H1 (cell line): ENCODE results near the gene LTBP1. TPM values are rescaled to one million over a fixed set of nuclear protein-coding genes. Genes with fewer than 3 reads are reported as not detected.

ENCODE experiments used
- CTCF ChIA-PET: fragments of 300-600 bp; sonication (Branson Sonifier 250); formaldehyde crosslinking; loops from one replicate; lab custom pipeline; 2021; ENCODE audit not compliant: partially characterized antibody; lab: Charles Lee
- POLR2A ChIA-PET: fragments of 300-600 bp; sonication (Branson Sonifier 250); formaldehyde crosslinking; loops from one replicate; lab custom pipeline; 2021; ENCODE audit warnings: inconsistent platforms; ENCODE audit not compliant: partially characterized antibody; lab: Charles Lee
- DNase-seq, 2 experiments: peaks; one replicate each; pipeline versions ENCODE4 v3.0.0 to v3.0.0-alpha.2; 2010 to 2022; ENCODE audit warnings: low spot score in 2 of 2, low read depth in 1 of 2, mixed read lengths in 1 of 2
- FAIRE-seq: peaks from 2 replicates; lab custom pipeline; 2011; peaks lifted over from hg19 to GRCh38; lab: Jason Lieb, UNC
- H2AFZ ChIP-seq: 2 replicates; pipeline ENCODE4 v1.8.1; 2012; ENCODE audit warnings: low read length, inconsistent platforms
- H2AK5ac ChIP-seq: 2 replicates; pipeline ENCODE4 v1.6.1; 2013; ENCODE audit warnings: low read depth, low read length
- H2BK120ac ChIP-seq: replicated peaks from 2 replicates; pipeline ENCODE3; 2013; ENCODE audit warnings: low read depth, low read length, inconsistent platforms
- H2BK12ac ChIP-seq: 2 replicates; pipeline ENCODE4 v1.6.1; 2013; ENCODE audit warnings: low read depth, low read length
- H2BK15ac ChIP-seq: 2 replicates; pipeline ENCODE4 v1.6.1; 2013; ENCODE audit warnings: low read length
- H2BK20ac ChIP-seq: 2 replicates; pipeline ENCODE4 v1.6.1; 2013; ENCODE audit warnings: low read length
- H2BK5ac ChIP-seq: 2 replicates; pipeline ENCODE4 v1.6.1; 2013; ENCODE audit warnings: low read depth, low read length
- H3K14ac ChIP-seq: 2 replicates; pipeline ENCODE4 v1.6.1; 2013; ENCODE audit warnings: inconsistent platforms; ENCODE audit not compliant: insufficient read length
- H3K18ac ChIP-seq: 2 replicates; pipeline ENCODE4 v1.6.1; 2013; ENCODE audit warnings: low read length; ENCODE audit errors: extremely low read depth
- H3K23ac ChIP-seq: 2 replicates; pipeline ENCODE4 v1.6.1; 2013; ENCODE audit warnings: inconsistent platforms; ENCODE audit not compliant: insufficient read length
- H3K23me2 ChIP-seq: 2 replicates; pipeline ENCODE4 v1.6.1; 2013; ENCODE audit warnings: low read depth, low read length
- H3K27ac ChIP-seq: 2 replicates; pipeline ENCODE4 v1.6.1; 2011; ENCODE audit warnings: low read depth, low read length, inconsistent platforms
- H3K27me3 ChIP-seq, 4 experiments: replicated peaks in 1 of 4; 1 replicate in 1 of 4; 2 replicates in 3 of 4; pipeline versions ENCODE4 v1.6.1 to v1.8.1; 2011 to 2013; ENCODE audit warnings: low read length in 3 of 4, mild to moderate bottlenecking in 3 of 4, inconsistent platforms in 2 of 4, mixed read lengths in 2 of 4, moderate library complexity in 1 of 4; ENCODE audit not compliant: control insufficient read depth in 3 of 4, insufficient read depth in 3 of 4; ENCODE audit errors: extremely low read depth in 1 of 4
- H3K36me3 ChIP-seq, 4 experiments: 2 replicates each; pipeline versions ENCODE4 v1.6.1 to v1.8.1; 2011 to 2013; ENCODE audit warnings: mild to moderate bottlenecking in 4 of 4, low read length in 3 of 4, moderate library complexity in 2 of 4, control low read depth in 1 of 4, inconsistent platforms in 1 of 4; ENCODE audit not compliant: insufficient read depth in 4 of 4, control insufficient read depth in 2 of 4
- H3K4ac ChIP-seq: replicated peaks from 2 replicates; pipeline ENCODE3; 2013; ENCODE audit warnings: low read length, low read depth, mixed read lengths, inconsistent platforms; ENCODE audit not compliant: insufficient read length
- H3K4me1 ChIP-seq, 4 experiments: replicated peaks in 1 of 4; 1 replicate in 1 of 4; 2 replicates in 3 of 4; pipeline versions ENCODE4 v1.6.1 to v1.8.1; 2011 to 2013; ENCODE audit warnings: low read length in 3 of 4, inconsistent platforms in 2 of 4, mixed read lengths in 1 of 4; ENCODE audit not compliant: insufficient read depth in 4 of 4, control insufficient read depth in 3 of 4
- H3K4me2 ChIP-seq, 2 experiments: 2 replicates each; pipeline versions ENCODE4 v1.6.1 to v1.8.1; 2011 to 2013; ENCODE audit warnings: low read depth in 2 of 2, low read length in 2 of 2, control low read depth in 1 of 2, inconsistent platforms in 1 of 2, mild to moderate bottlenecking in 1 of 2; ENCODE audit not compliant: insufficient read depth in 1 of 2
- H3K4me3 ChIP-seq, 4 experiments: fragments of 200-600, 300-600 bp in 1 of 4; sonication (generic), shearing (Covaris generic), sonication (Bioruptor Twin) in 1 of 4; 2 replicates each; pipeline versions ENCODE4 v1.5.1 to v1.8.1; 2011 to 2016; ENCODE audit warnings: low read length in 4 of 4, low read depth in 3 of 4, control low read depth in 2 of 4, inconsistent platforms in 2 of 4, mild to moderate bottlenecking in 2 of 4, mixed read lengths in 1 of 4, moderate library complexity in 1 of 4; ENCODE audit not compliant: insufficient read depth in 2 of 4; ENCODE audit errors: extremely low read depth in 1 of 4
- H3K56ac ChIP-seq: replicated peaks from 2 replicates; pipeline ENCODE3; 2013; ENCODE audit warnings: low read depth, mild to moderate bottlenecking, mixed read lengths, low read length, inconsistent platforms; ENCODE audit not compliant: insufficient read length
- H3K79me1 ChIP-seq: 2 replicates; pipeline ENCODE4 v1.6.1; 2013; ENCODE audit warnings: low read depth, low read length, control low read depth
- H3K79me2 ChIP-seq, 2 experiments: 2 replicates each; pipeline versions ENCODE4 v1.6.1 to v1.8.1; 2012 to 2013; ENCODE audit warnings: low read length in 2 of 2, mild to moderate bottlenecking in 2 of 2, inconsistent platforms in 1 of 2; ENCODE audit not compliant: insufficient read depth in 2 of 2, control insufficient read depth in 1 of 2
- H3K9ac ChIP-seq, 4 experiments: replicated peaks in 1 of 4; 1 replicate in 1 of 4; 2 replicates in 3 of 4; pipeline versions ENCODE4 v1.6.1 to v1.8.1; 2011 to 2013; ENCODE audit warnings: low read depth in 3 of 4, low read length in 3 of 4, control low read depth in 2 of 4, mild to moderate bottlenecking in 2 of 4, moderate library complexity in 2 of 4, inconsistent platforms in 1 of 4; ENCODE audit errors: extremely low read depth in 1 of 4
- H3K9me3 ChIP-seq, 2 experiments: 2 replicates each; pipeline versions ENCODE4 v1.6.1 to v1.8.1; 2012 to 2013; ENCODE audit warnings: mild to moderate bottlenecking in 2 of 2, moderate library complexity in 2 of 2, control low read depth in 1 of 2, inconsistent platforms in 1 of 2, low read depth in 1 of 2, low read length in 1 of 2, mixed read lengths in 1 of 2; ENCODE audit not compliant: insufficient read depth in 2 of 2
- H4K20me1 ChIP-seq, 2 experiments: replicated peaks in 1 of 2; 2 replicates each; pipeline versions ENCODE3 to v1.8.1; 2011 to 2013; ENCODE audit warnings: inconsistent platforms in 2 of 2, low read length in 2 of 2, mild to moderate bottlenecking in 1 of 2; ENCODE audit not compliant: insufficient read depth in 2 of 2, control insufficient read depth in 1 of 2
- H4K5ac ChIP-seq: 2 replicates; pipeline ENCODE4 v1.6.1; 2013; ENCODE audit warnings: low read length, low read depth, mixed read lengths, inconsistent platforms; ENCODE audit not compliant: insufficient read length
- H4K8ac ChIP-seq: 2 replicates; pipeline ENCODE4 v1.8.0; 2013; ENCODE audit warnings: mild to moderate bottlenecking, moderate library complexity, low read length, inconsistent platforms; ENCODE audit not compliant: insufficient read depth; ENCODE audit errors: extremely low read depth
- H4K91ac ChIP-seq: replicated peaks from 2 replicates; pipeline ENCODE3; 2013; ENCODE audit warnings: low read length, mixed read lengths, inconsistent platforms; ENCODE audit not compliant: insufficient read length
- CBX5 ChIP-seq: fragments of 300-800, 300-1000 bp; sonication (generic); IDR thresholded peaks from 2 replicates; pipeline ENCODE4 v1.7.1; 2016; ENCODE audit warnings: antibody characterized with exemption, low read length, low read depth
- CBX8 ChIP-seq: fragments of 300-800, 300-1000 bp; sonication (generic); IDR thresholded peaks from 2 replicates; pipeline ENCODE4 v1.7.1; 2016; ENCODE audit warnings: low read depth, low read length, borderline replicate concordance
- CEBPB ChIP-seq: IDR thresholded peaks from 2 replicates; pipeline ENCODE4 v1.6.1; 2012; ENCODE audit warnings: low read depth, low read length
- JUND ChIP-seq: IDR thresholded peaks from 2 replicates; pipeline ENCODE4 v1.6.1; 2011; ENCODE audit warnings: mild to moderate bottlenecking, improper control_type of control experiment, low read length
- KDM5A ChIP-seq: fragments of 200-600 bp; IDR thresholded peaks from 2 replicates; pipeline ENCODE4 v1.7.1; 2012; ENCODE audit warnings: mild to moderate bottlenecking, low read length, inconsistent platforms, mixed read lengths
- RAD21 ChIP-seq, 2 experiments: IDR thresholded peaks in 1 of 2; conservative IDR thresholded peaks in 1 of 2; 2 replicates each; pipeline ENCODE4 v1.6.1; 2011; ENCODE audit warnings: low read depth in 2 of 2, low read length in 2 of 2, improper control_type of control experiment in 1 of 2, inconsistent platforms in 1 of 2, mild to moderate bottlenecking in 1 of 2, moderate library complexity in 1 of 2
- RFX5 ChIP-seq: IDR thresholded peaks from 2 replicates; pipeline ENCODE4 v1.6.1; 2011; ENCODE audit warnings: low read depth, low read length, improper control_type of control experiment, borderline replicate concordance
- SAP30 ChIP-seq: fragments of 300-600 bp; sonication (generic); IDR thresholded peaks from 2 replicates; pipeline ENCODE4 v1.7.1; 2012; ENCODE audit warnings: low read length, moderate library complexity, mild to moderate bottlenecking, inconsistent platforms; ENCODE audit not compliant: insufficient read depth, insufficient replicate concordance
- SRF ChIP-seq: IDR thresholded peaks from 2 replicates; pipeline ENCODE4 v1.6.1; 2011; ENCODE audit warnings: mild to moderate bottlenecking, low read depth, low read length, moderate library complexity
- YY1 ChIP-seq: IDR thresholded peaks from 2 replicates; pipeline ENCODE4 v1.6.1; 2011; ENCODE audit warnings: low read depth, mild to moderate bottlenecking, low read length
- WGBS, 2 experiments: shearing (Covaris generic) in 1 of 2; methylation state at CpG; one replicate each; pipeline versions ENCODE4 v1.1.6 to v1.1.7; 2013 to 2015; ENCODE audit warnings: low lambda C conversion rate in 2 of 2, mixed read lengths in 2 of 2, inconsistent platforms in 1 of 2, low coverage in 1 of 2, missing lambda C conversion rate in 1 of 2; ENCODE audit not compliant: insufficient replicate concordance in 2 of 2, insufficient coverage in 1 of 2, insufficient read length in 1 of 2; ENCODE audit errors: extremely low coverage in 1 of 2, missing lambda C conversion rate in 1 of 2; 5-methylcytosine and 5-hydroxymethylcytosine counted together
- polyA plus RNA-seq, 7 experiments: library from polyadenylated mRNA; depleted of rRNA in 3 of 7; stranded (reverse) in 5 of 7; unstranded in 2 of 7; fragments of >200 nt in 5 of 7; fragments of 200-250 nt in 2 of 7; gene quantifications; 1 replicate in 5 of 7; 2 replicates in 1 of 7; 4 replicates in 1 of 7; pipeline versions ENCODE4 v1.2.1 to v1.2.3, GENCODE V29; 2011 to 2013; ENCODE audit warnings: missing spikeins in 2 of 7, mixed read lengths in 2 of 7
- total RNA-seq: library from RNA; stranded (reverse); fragmentation: NEBNext Ultra II Directional; extraction: Animal tissue kit (Norgen Biotek cat#: 25700); gene quantifications from 2 replicates; pipeline ENCODE4 v1.2.1, GENCODE V29; 2021
- TF ChIP-seq, protein P1 (sequence below): IDR thresholded peaks from 2 replicates; pipeline ENCODE4 v1.6.1; 2011; ENCODE audit warnings: low read length, improper control_type of control experiment
- TF ChIP-seq, protein P2 (sequence below): IDR thresholded peaks from 2 replicates; pipeline ENCODE4 v1.6.1; 2011; ENCODE audit warnings: low read depth, mild to moderate bottlenecking, low read length; ENCODE audit not compliant: insufficient read depth

LTBP1 gene
- total and polyA plus RNA-seq, 2 of the 8 experiments (the other 6 are each of a cell fraction or from before 2014, with no cell fraction given), result 15.4 to 24.7 TPM

- H3K79me2 ChIP-seq, result no peaks in the 10 kb centered on the region
- 86% methylated on average over 5 of the region's 5 CpGs; no CpG with 5 or more reads in 1 of the 2 experiments for WGBS, 2 experiments
- H2BK20ac ChIP-seq, result no peak overlapping the region
- no peak overlapping the region for H2BK120ac ChIP-seq
- H3K14ac ChIP-seq, result no peak overlapping the region
- POLR2A ChIA-PET, result no interaction called here
- no peak overlapping the region for H4K91ac ChIP-seq
- H2BK12ac ChIP-seq, result no peak overlapping the region
- H2AK5ac ChIP-seq, result no peak overlapping the region
- H3K36me3 ChIP-seq, result no peaks in the 10 kb centered on the region
- no peaks in the 10 kb centered on the region for H4K20me1 ChIP-seq
- no peak overlapping the region for H3K27ac ChIP-seq
- no peak overlapping the region for H2BK15ac ChIP-seq
- H3K79me1 ChIP-seq, result no peaks in the 10 kb centered on the region
- H3K27me3 ChIP-seq, result no peaks in the 10 kb centered on the region
- no peaks in the 10 kb centered on the region for H3K4me1 ChIP-seq
- H2BK5ac ChIP-seq, result no peak overlapping the region
- H3K4me3 ChIP-seq, result no peak overlapping the region
- no peak overlapping the region for H3K9ac ChIP-seq
- H4K5ac ChIP-seq, result no peak overlapping the region
- CTCF ChIA-PET, result interaction anchor here (0.6 kb wide), 1 partner anchor 278 kb away, joined by 4 read pairs; no protein-coding TSS in a partner anchor
- FAIRE-seq (no peak), DNase-seq (no peak)
- no peak overlapping the region for H3K56ac ChIP-seq
- H3K18ac ChIP-seq, result no peak overlapping the region
- H3K23me2 ChIP-seq, result no peaks in the 10 kb centered on the region
- no peak overlapping the region for H4K8ac ChIP-seq
- H2AFZ ChIP-seq, result no peak overlapping the region
- H3K4ac ChIP-seq, result no peak overlapping the region
- no peak overlapping the region for H3K23ac ChIP-seq
- no peaks in the 10 kb centered on the region for H3K9me3 ChIP-seq
- H3K4me2 ChIP-seq, result no peak overlapping the region
- TF ChIP-seq, protein P1, sequence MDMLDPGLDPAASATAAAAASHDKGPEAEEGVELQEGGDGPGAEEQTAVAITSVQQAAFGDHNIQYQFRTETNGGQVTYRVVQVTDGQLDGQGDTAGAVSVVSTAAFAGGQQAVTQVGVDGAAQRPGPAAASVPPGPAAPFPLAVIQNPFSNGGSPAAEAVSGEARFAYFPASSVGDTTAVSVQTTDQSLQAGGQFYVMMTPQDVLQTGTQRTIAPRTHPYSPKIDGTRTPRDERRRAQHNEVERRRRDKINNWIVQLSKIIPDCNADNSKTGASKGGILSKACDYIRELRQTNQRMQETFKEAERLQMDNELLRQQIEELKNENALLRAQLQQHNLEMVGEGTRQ, result no peak
- TF ChIP-seq, protein P2, sequence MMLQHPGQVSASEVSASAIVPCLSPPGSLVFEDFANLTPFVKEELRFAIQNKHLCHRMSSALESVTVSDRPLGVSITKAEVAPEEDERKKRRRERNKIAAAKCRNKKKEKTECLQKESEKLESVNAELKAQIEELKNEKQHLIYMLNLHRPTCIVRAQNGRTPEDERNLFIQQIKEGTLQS, result no peak
- TF ChIP-seq YY1 (no peak), CEBPB (no peak), SRF (no peak), RAD21 (IDR thresholded peaks at IDR 0.05 in 1 of 2, conservative IDR thresholded peaks at IDR 0.05 in 1 of 2; ENCODE audit: low read depth in 2 of 2, low read length in 2 of 2) (no peak), RFX5 (no peak), CBX5 (no peak), CBX8 (no peak), JUND (no peak), KDM5A (no peak), SAP30 (no peak)
Measured at GRCh38 chr2:33160191-33160590, 213.4 kb downstream of the LTBP1 start.
